Sigmoid colon (tissue), 4 donors: ENCODE data around the gene GALNS.

Source experiments
- EP300 ChIP-seq, 4 donors: sonication (generic); formaldehyde crosslinking; IDR thresholded peaks; one replicate each; pipeline ENCODE4 v1.6.1; 2017; ENCODE audit warnings: antibody characterized with exemption in 4 of 4
- POLR2A ChIP-seq, 2 donors: fragments of 450-650 bp; IDR thresholded peaks; one replicate each; pipeline ENCODE4 v1.6.1; 2016; ENCODE audit warnings: antibody characterized with exemption in 2 of 2, mild to moderate bottlenecking in 2 of 2, moderate library complexity in 2 of 2
- POLR2AphosphoS5 ChIP-seq, 4 donors: sonication (generic); formaldehyde crosslinking; IDR thresholded peaks; one replicate each; pipeline ENCODE4 v1.6.1; 2017; ENCODE audit warnings: antibody characterized with exemption in 4 of 4
- TF ChIP-seq, protein P1 (sequence below), 4 experiments: fragments of 450-650 bp in 3 of 4; fragments of 200-600 bp in 1 of 4; IDR thresholded peaks; one replicate each; pipeline ENCODE4 v1.5.1; 2016 to 2019; ENCODE audit warnings: antibody characterized with exemption in 4 of 4, mild to moderate bottlenecking in 3 of 4, moderate library complexity in 2 of 4

DNA sequence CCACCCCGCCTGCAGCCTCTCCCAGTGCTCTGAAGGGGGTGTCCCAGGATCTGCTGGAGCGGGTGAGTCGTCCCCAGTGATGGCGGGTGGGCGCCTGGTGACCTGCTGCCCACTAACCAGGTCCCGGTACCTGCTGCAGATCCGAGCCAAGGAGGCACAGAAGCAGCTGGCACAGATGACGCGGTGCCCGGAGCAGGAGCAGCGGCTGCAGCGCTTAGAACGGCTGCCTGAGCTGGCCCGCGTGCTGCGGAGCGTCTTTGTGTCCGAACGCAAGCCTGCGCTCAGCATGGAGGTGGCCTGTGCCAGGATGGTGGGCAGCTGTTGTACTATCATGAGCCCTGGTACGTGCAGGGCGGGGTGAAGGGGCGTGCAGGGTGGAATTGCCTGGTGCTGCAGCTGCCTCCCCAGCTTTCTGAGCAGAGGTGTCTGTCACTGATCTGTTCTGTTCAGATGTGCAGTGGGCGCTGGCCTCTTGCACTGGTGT, 49.6 kb downstream of the GALNS start:
- TF ChIP-seq POLR2A (IDR thresholded peaks at IDR 0.05) (no peak), POLR2AphosphoS5 (IDR thresholded peaks at IDR 0.05) (no peak), EP300 (IDR thresholded peaks at IDR 0.05) (no peak)
- TF ChIP-seq, protein P1, sequence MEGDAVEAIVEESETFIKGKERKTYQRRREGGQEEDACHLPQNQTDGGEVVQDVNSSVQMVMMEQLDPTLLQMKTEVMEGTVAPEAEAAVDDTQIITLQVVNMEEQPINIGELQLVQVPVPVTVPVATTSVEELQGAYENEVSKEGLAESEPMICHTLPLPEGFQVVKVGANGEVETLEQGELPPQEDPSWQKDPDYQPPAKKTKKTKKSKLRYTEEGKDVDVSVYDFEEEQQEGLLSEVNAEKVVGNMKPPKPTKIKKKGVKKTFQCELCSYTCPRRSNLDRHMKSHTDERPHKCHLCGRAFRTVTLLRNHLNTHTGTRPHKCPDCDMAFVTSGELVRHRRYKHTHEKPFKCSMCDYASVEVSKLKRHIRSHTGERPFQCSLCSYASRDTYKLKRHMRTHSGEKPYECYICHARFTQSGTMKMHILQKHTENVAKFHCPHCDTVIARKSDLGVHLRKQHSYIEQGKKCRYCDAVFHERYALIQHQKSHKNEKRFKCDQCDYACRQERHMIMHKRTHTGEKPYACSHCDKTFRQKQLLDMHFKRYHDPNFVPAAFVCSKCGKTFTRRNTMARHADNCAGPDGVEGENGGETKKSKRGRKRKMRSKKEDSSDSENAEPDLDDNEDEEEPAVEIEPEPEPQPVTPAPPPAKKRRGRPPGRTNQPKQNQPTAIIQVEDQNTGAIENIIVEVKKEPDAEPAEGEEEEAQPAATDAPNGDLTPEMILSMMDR (IDR thresholded peaks at IDR 0.05), result no peak
